HT1080 (cell line): ENCODE measurements around the gene GRHPR. TPM values are rescaled to one million over a fixed set of nuclear protein-coding genes. Genes with fewer than 3 reads are reported as not detected.

Experiments used
- DNase-seq: peaks from one replicate; pipeline ENCODE4 v3.0.0-alpha.2; 2015; ENCODE audit warnings: low read depth
- total RNA-seq: library from RNA; depleted of rRNA; stranded (reverse); fragments of >200 nt; shearing (Covaris generic); gene quantifications from 2 replicates; pipeline ENCODE4 v1.2.3, GENCODE V29; 2014

The GRHPR gene
- total RNA-seq, 1 experiment from 2014 or later, result 149 TPM

DNA sequence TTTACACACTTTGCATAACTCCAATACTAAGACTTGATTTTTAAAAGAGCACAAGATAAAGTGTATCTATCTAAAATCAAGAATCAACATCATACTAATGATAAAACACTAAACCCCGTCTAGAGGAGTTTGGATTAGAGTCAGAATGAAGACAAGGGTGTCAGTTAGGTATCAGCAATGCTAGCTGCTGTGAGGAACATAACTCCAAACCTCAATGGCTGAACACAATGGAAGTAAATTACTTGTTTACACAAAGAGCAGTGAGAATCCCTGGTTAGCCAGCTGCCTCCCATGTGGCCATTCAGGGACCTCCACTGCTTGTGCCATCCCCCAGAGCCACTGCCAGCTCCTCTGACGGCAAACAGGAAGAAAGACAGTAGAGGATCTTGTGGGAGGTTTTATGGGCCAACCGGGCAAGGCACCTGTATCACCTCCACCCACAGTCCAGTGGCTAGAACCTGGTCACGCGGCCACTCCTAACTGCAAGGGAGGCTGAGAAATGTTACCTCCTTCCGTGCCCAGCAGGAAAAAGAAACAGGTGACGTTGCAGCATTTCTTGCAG, 24.0 kb upstream of the GRHPR start:
- no peak for DNase-seq

GRCh38 chr9:37399336-37399735, 23.2 kb upstream of the GRHPR start:
- no peak for DNase-seq

- DNase-seq, result no peak
Observed at GRCh38 chr9:37404590-37404989, 17.9 kb upstream of the GRHPR start.

DNA sequence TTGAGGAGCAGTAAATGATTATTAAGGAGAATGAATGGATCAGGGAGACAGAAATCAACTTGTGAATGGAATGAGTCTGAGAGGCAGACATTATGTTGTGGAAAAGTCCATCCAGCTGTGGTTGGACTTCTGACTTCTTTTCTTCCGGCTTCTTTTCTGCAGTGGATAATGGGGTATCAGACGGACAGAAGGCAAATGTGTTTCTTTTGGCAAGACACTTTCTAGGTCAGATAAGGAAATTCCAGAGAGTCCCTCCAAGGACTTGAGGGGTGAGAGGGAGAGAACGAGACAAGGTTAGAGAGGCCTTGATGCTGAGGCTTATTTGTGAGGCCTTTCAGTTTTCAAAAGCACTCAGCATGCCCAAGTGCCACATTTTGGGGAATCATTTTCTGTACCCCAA, 17.1 kb upstream of the GRHPR start:
- DNase-seq, result no peak

GRCh38 chr9:37405764-37406380, 16.6 kb upstream of the GRHPR start:
- DNase-seq, result no peak

GRCh38 chr9:37406603-37407401, 15.7 kb upstream of the GRHPR start:
- DNase-seq, result no peak

DNA sequence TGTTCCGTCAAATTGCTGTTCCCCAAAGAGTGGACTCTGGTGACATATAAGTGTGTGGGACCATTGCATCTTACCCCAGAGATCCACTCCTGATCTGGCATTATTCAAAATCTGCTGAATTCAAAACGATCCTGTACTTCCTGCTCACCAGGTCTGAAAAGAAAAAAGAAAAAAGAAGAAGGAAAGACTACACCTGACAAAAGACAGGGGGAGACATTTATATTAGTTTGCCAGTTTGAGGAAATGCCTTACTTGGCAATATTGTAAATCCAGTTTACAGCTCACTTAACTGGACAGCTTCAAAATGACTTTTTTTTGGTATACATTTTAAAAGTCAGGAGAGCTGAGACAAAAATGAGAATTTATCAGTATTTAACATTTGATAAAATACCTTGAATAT, 15.0 kb upstream of the GRHPR start:
- no peak for DNase-seq

GRCh38 chr9:37408933-37409710, 13.4 kb upstream of the GRHPR start:
- DNase-seq, result no peak

- DNase-seq, result no peak
Observed at GRCh38 chr9:37410354-37410861, 12.1 kb upstream of the GRHPR start.

- no peak for DNase-seq
Observed at GRCh38 chr9:37410969-37411785, 11.3 kb upstream of the GRHPR start.

DNA sequence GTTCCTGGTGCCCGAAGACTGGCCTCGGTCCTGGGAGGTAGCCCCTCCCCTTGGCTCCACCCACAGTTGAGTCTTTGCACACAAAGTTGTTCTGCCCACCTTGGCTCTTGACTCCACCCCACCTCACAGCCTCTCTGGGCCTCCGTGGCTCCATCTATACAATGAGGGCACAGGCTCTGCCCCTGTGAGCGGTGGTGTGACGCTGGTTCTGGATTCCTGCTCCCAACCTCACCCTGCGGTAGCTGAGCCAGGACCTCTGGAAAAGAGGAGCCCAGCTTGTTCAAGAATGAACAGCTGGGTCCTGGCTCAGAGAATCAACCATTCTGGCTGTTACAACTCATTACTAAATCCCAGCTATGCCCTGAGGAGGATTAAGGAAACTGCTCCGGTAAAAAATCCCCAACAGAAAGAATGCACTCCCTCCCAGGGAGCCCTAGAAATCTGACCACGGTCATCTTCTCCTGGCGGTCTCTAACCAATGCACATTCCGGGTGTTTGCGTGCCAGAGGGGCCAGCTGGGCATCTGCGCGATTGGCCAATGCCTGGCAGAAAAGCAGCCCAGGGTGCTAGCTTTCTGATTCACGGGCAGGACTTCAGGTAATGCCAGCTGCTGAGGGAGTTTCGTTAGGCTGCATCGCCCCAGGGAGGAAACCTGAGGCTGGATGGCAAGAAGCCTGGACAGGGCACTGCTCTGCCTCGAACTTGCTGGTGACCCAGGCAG, 9.9 kb upstream of the GRHPR start:
- DNase-seq, result no peak

- no peak for DNase-seq
Observed at GRCh38 chr9:37413311-37413710, 9.2 kb upstream of the GRHPR start.

- no peak for DNase-seq
Observed at GRCh38 chr9:37414503-37414943, 8.0 kb upstream of the GRHPR start.

DNA sequence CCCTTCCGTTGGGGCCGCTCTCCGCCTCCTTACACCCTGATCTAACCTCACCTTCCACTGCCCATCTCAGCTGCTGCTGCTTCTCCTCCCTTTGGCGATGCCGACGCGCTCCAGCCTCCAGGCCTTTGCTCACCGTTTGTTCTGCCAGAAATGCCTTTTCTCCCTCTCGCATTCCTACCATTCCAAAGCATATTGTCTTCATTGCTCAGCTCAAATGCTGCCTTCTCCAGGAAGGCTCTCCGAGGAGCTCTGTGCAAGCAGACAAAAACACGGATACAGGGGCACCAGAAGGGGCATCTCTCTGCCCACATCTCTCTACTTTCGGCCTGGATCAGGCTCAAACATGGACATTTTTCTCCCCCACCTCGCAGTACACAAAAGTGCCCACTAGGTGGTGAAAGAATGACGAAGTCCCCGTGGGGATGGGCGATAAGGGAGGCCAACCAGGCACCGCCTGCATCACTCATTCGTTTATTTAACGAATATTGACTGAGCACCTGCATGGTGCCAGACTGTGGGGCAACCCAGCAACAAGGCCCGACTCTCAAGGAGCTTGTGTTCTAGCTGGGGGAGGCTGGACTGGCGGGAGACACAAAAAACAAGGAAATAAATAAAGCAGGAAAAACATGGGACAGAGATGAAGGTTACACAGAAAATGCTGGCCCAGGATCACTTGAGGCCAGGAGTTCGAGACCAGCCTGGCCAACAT, 7.3 kb upstream of the GRHPR start:
- peak; percentile 73 for DNase-seq

GRCh38 chr9:37417252-37417803, 5.2 kb upstream of the GRHPR start:
- DNase-seq, result no peak

- no peak for DNase-seq
Observed at GRCh38 chr9:37417857-37418618, 4.5 kb upstream of the GRHPR start.

- DNase-seq, result no peak
Observed at GRCh38 chr9:37419204-37419603, 3.3 kb upstream of the GRHPR start.
